Measurements from ENCODE around the gene ANKRD18B. TPM values are rescaled to one million over a fixed set of nuclear protein-coding genes. Genes with fewer than 3 reads are reported as not detected.
"Not testable (repeated sequence)": the region's sequence is repeated elsewhere in the genome, so short reads cannot be mapped to it uniquely, and the experiment has no call there.

Gene ANKRD18B
- total RNA-seq, 3 donors from 2014 or later = 2.4 TPM; not detected in 2

DNA sequence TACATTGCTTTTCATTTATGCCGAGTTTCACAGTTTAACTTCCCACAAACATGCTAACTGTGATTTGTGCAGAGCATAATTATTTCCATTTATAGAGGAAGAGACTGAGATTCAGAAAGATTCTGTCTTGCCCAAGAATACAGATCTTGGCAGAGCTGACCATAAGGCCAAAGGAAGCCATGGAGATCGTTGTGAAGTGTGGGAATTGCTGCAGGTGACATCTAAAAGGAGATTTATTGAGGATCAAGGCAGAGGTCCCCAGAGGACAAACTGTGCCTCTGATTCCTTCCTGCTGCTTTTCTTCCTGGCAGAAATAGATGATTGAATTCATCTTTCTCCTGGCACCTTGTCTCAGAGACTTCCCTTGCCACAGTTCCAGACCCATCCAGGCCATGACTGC is 88.4 kb downstream of the ANKRD18B start:
- H3K27me3 Mint-ChIP-seq (ENCODE audit: low read depth) = peaks cover 22% of the 10 kb centered on the region
- H3K36me3 Mint-ChIP-seq (ENCODE audit: insufficient read depth); DNase-seq; H3K4me3 Mint-ChIP-seq; ATAC-seq; H3K4me1 Mint-ChIP-seq (ENCODE audit: low read depth); H3K9me3 Mint-ChIP-seq: not testable (repeated sequence)

DNA sequence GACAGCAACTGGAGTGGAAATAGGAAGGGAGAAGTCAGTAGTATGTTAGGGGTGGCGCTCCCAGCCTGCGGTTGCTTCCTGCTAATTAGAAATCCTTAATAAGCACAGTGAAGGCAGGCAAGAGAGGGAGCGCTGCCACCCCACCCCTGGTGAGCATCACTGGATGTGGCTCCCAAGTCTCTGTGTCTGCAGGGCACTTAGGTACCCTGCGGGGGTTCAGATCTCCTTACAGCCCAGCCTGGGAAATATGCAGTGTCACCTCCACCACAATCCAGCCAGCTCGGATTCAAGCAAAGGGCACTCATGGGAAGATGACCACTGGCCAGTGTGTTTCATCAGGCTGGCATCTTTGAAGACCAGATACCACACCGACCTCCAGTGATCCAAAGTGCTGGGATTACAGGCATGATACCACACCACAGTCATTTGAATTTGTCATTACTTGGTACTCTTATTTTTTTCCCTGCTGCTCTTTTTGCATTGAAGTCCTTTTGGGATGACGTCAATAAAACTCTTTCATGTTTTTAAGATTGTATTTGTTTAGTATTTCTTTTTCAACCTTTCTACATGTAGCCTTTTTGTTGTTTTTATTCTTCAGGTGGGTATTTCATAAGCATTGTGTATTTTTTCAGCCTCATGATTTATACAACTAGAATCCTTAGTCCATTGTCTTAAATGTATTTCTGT is 90.1 kb downstream of the ANKRD18B start:
- H3K4me3 Mint-ChIP-seq = no peak overlapping the region
- H3K9me3 Mint-ChIP-seq = peaks cover 6% of the 10 kb centered on the region
- no peak for DNase-seq
- no peaks in the 10 kb centered on the region for H3K36me3 Mint-ChIP-seq (ENCODE audit: insufficient read depth)
- ATAC-seq = no peak
- no peaks in the 10 kb centered on the region for H3K4me1 Mint-ChIP-seq (ENCODE audit: low read depth)
- peaks cover 26% of the 10 kb centered on the region for H3K27me3 Mint-ChIP-seq (ENCODE audit: low read depth)

DNA sequence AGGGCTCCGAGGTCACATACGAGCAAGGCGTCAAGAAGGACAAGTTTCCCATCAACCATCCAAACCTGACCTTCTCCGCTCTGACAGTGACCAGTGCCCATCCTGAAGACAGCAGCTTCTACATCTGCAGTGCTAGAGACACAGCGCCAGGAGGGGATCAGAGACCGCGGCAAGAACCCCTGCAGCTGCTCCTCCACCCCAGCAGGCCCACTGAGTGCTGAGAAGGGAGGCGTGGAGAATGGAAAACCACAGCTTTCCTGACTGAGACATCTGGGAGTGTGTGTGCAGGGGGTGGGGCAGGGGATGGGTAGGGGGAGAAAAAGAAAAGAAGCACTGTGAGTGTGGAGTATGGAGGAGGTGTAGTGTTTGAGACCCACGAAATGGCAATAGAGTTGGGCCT is 94.3 kb downstream of the ANKRD18B start:
- H3K27me3 Mint-ChIP-seq (ENCODE audit: low read depth) = peaks cover 26% of the 10 kb centered on the region
- not testable (repeated sequence) for ATAC-seq; H3K9me3 Mint-ChIP-seq; H3K4me1 Mint-ChIP-seq (ENCODE audit: low read depth); H3K36me3 Mint-ChIP-seq (ENCODE audit: insufficient read depth); DNase-seq; H3K4me3 Mint-ChIP-seq

DNA sequence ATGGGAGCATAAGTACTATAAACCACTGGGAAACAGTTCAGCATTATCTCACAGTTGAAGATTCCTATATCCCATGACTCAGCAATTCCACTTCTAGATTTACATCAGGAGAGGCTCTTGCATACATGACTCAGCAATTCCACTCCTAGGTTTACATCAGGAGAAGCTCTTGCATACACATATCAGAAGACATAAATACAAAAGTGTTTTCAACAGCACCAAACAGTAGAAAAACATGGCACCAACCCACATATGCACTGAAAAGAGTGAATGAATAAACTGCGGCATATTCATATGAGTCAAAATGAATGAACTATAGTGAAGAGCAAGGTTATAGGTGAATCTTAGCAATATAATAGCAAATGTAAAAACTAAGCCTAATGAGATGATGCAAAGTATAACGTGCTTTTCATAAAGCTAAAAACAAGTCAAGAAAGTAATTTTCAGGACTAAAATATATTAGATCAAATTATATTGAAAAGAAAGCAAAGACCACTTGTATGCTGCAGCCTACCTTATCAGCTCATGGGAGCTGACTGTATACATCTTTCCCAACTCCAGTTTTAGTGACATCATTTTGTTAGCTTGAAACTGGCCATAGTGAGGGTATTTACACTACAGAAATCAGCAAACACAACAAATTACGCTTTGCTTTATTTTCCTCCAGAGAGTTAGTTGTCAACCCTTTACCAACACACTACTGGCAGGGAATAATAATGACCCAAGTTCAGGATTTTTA is 95.8 kb downstream of the ANKRD18B start:
- H3K36me3 Mint-ChIP-seq (ENCODE audit: insufficient read depth) = no peaks in the 10 kb centered on the region
- peaks cover 39% of the 10 kb centered on the region for H3K27me3 Mint-ChIP-seq (ENCODE audit: low read depth)
- H3K4me1 Mint-ChIP-seq (ENCODE audit: low read depth) = peaks cover 5% of the 10 kb centered on the region
- no peak for DNase-seq
- ATAC-seq = peak in 1 of 2 donors; percentile 33
- no peaks in the 10 kb centered on the region for H3K9me3 Mint-ChIP-seq
- no peak overlapping the region for H3K4me3 Mint-ChIP-seq

- ATAC-seq = no peak
- Mint-ChIP-seq H3K36me3 (ENCODE audit: insufficient read depth) (no peaks in the 10 kb centered on the region), H3K4me1 (ENCODE audit: low read depth) (peaks cover 5% of the 10 kb centered on the region)
Observed at GRCh38 chr9:33620738-33621439, 96.8 kb downstream of the ANKRD18B start.

More at GRCh38 chr9:33620738-33621439, 96.8 kb downstream of the ANKRD18B start:
- DNase-seq = no peak
- Mint-ChIP-seq H3K27me3 (ENCODE audit: low read depth) (peaks cover 35% of the 10 kb centered on the region), H3K4me3 (no peak overlapping the region), H3K9me3 (no peaks in the 10 kb centered on the region)

Other genes with a start within 250 kb of the ANKRD18B start
- gene NFX1, start 233.7 kb upstream of the ANKRD18B start, total RNA-seq = 10 to 100 TPM; 35.2 to 42.6 (median 36.0) TPM
- not detected for gene AQP7, start 121.7 kb upstream of the ANKRD18B start, total RNA-seq
- gene AQP3, start 76.7 kb upstream of the ANKRD18B start, total RNA-seq = 1 to 10 TPM; 4.5 to 5.5 (median 5.3) TPM
- 100 to 1,000 TPM; 150 to 170 (median 165) TPM for gene NOL6, start 50.3 kb upstream of the ANKRD18B start, total RNA-seq

All from activated T-cell treated with anti-CD3 and anti-CD28 coated beads, Interleukin-2, amount 50 U/mL, for 4 hours (primary cell).